Subcutaneous preadipocyte (primary cell): Measurements from ENCODE around the gene LDHA. TPM values are rescaled to one million over a fixed set of nuclear protein-coding genes. Genes with fewer than 3 reads are reported as not detected.
A peak's percentile ranks its signal among the peaks of the same experiment; 100 is the strongest.

Experiments
- small RNA-seq: library from RNA; depleted of rRNA; stranded (forward); fragments of <200 nt; gene quantifications from one replicate; pipeline ENCODE3, GENCODE V24; 2012
- total RNA-seq: library from RNA; depleted of rRNA; stranded (reverse); fragments of >200 nt; gene quantifications from 2 replicates; pipeline ENCODE4 v1.2.3, GENCODE V29; 2012

LDHA gene
- total RNA-seq, result 755 and 862 TPM in 2 replicates

GRCh38 chr11:18394275-18394927, at the start of gene LDHA:
Gene LDHA (plus strand): TSS chr11:18394563. CDS start chr11:18396843, 2,280 bp downstream.

GRCh38 chr11:18455686-18456372, 61.5 kb downstream of the LDHA start, which contains the start of gene LDHAL6A:
Gene LDHAL6A (plus strand): TSS chr11:18455856. CDS start chr11:18456681, 825 bp downstream.

Small RNAs within 50 kb of the gene (small RNA-seq; reads per million reads assigned to genes)
- 1.4 reads per million, percentile 70 among the genes with 10 or more reads in this experiment for gene MIR3159

Other genes starting within 250 kb of the LDHA start
- gene MRGPRX4, start 221.7 kb upstream of the LDHA start, total RNA-seq, result not detected in 2 replicates
- not detected in 2 replicates for gene SAA4, start 157.8 kb upstream of the LDHA start, total RNA-seq
- not detected in 2 replicates for gene SAA2, start 145.9 kb upstream of the LDHA start, total RNA-seq
- gene SAA1, start 128.3 kb upstream of the LDHA start, total RNA-seq, result not detected in 2 replicates
- 18.7 and 30.7 TPM in 2 replicates for gene HPS5, start 72.4 kb upstream of the LDHA start, total RNA-seq
- gene GTF2H1, start 72.0 kb upstream of the LDHA start, total RNA-seq, result 76.8 and 80.9 TPM in 2 replicates
- gene LDHC, start 17.8 kb downstream of the LDHA start, total RNA-seq, result 0.78 TPM in 1 of 2 replicates, not detected in the other
- gene LDHAL6A, start 61.3 kb downstream of the LDHA start, total RNA-seq, result not detected in 2 replicates
- 37.5 and 45.6 TPM in 2 replicates for gene TSG101, start 132.4 kb downstream of the LDHA start, total RNA-seq
- gene UEVLD, start 194.2 kb downstream of the LDHA start, total RNA-seq, result 18.4 and 21.3 TPM in 2 replicates
- under 0.01 and 0.59 TPM in 2 replicates for gene MISFA, start 205.2 kb downstream of the LDHA start, total RNA-seq
- 11.8 and 20.3 TPM in 2 replicates for gene SPTY2D1, start 239.8 kb downstream of the LDHA start, total RNA-seq